KMS-11 (cell line): ENCODE results near the gene GALNT17.

Source experiments
- H2AFZ ChIP-seq: fragments of 200-600 bp; sonication (generic); 2 replicates; pipeline ENCODE4 v1.6.1; 2016; ENCODE audit warnings: antibody characterized with exemption, mixed run types, low read depth
- H3K27ac ChIP-seq: fragments of 200-600 bp; sonication (generic); 2 replicates; pipeline ENCODE4 v1.6.1; 2016; ENCODE audit warnings: mild to moderate bottlenecking, mixed run types
- H3K27me3 ChIP-seq: fragments of 200-600 bp; sonication (generic); 2 replicates; pipeline ENCODE4 v1.6.1; 2017; ENCODE audit warnings: mild to moderate bottlenecking, low read depth, mixed run types, moderate library complexity; ENCODE audit not compliant: insufficient read depth
- H3K36me3 ChIP-seq: fragments of 200-600 bp; sonication (generic); 2 replicates; pipeline ENCODE4 v1.6.1; 2017; ENCODE audit warnings: mild to moderate bottlenecking, mixed run types; ENCODE audit not compliant: insufficient read depth
- H3K4me1 ChIP-seq: fragments of 200-600 bp; sonication (generic); 2 replicates; pipeline ENCODE4 v1.6.1; 2016; ENCODE audit warnings: mild to moderate bottlenecking, low read depth, mixed run types; ENCODE audit not compliant: poor library complexity, severe bottlenecking
- H3K4me2 ChIP-seq: fragments of 200-600 bp; sonication (generic); 2 replicates; pipeline ENCODE4 v1.7.0; 2016; ENCODE audit warnings: mild to moderate bottlenecking, mixed run types
- H3K4me3 ChIP-seq: fragments of 200-600 bp; sonication (generic); IDR thresholded peaks from 2 replicates; pipeline ENCODE4 v1.6.1; 2017; ENCODE audit warnings: low read depth, low read length, mixed read lengths; ENCODE audit not compliant: insufficient read depth
- H3K79me2 ChIP-seq: fragments of 200-600 bp; sonication (generic); 2 replicates; pipeline ENCODE4 v1.6.1; 2016; ENCODE audit warnings: low read depth, mixed run types; ENCODE audit not compliant: insufficient read depth
- H3K9ac ChIP-seq: fragments of 200-600 bp; sonication (generic); 2 replicates; pipeline ENCODE4 v1.6.1; 2016; ENCODE audit warnings: mild to moderate bottlenecking, mixed run types
- H4K20me1 ChIP-seq: fragments of 200-600 bp; sonication (generic); 2 replicates; pipeline ENCODE4 v1.6.1; 2016; ENCODE audit warnings: mild to moderate bottlenecking, mixed run types; ENCODE audit not compliant: insufficient read depth
- CTCF ChIP-seq: fragments of 200-600 bp; sonication (generic); conservative IDR thresholded peaks from 2 replicates; pipeline ENCODE4 v1.6.1; 2017; ENCODE audit warnings: low read depth, mild to moderate bottlenecking, antibody characterized with exemption, low read length, moderate library complexity, mixed read lengths

Gene GALNT17

DNA sequence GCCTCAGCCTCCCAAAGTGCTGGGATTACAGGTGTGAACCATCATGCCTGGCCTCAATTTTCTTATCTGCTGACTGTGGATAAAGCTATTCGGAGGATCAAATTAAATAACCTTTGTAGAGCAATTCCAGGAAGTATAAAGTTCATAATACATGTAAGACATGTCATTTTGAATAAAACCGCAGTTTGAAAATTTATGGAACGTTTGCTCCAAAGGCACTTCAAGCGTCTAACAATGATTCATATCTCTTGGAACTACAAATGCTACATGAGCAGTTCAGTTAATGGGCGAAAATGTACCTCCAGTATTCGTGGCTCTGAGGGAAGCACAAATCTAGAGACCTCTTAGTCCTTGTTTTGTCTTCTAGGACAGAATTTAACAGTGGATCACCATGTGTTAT, 190.3 kb downstream of the GALNT17 start:
- H3K79me2 ChIP-seq = no peaks in the 10 kb centered on the region
- H2AFZ ChIP-seq = no peak overlapping the region
- no peak overlapping the region for H3K4me2 ChIP-seq
- H4K20me1 ChIP-seq = no peaks in the 10 kb centered on the region
- H3K27ac ChIP-seq = no peak overlapping the region
- H3K4me3 ChIP-seq = no peak overlapping the region
- TF ChIP-seq CTCF = no peak
- H3K27me3 ChIP-seq = no peaks in the 10 kb centered on the region
- no peaks in the 10 kb centered on the region for H3K4me1 ChIP-seq
- no peaks in the 10 kb centered on the region for H3K36me3 ChIP-seq
- no peak overlapping the region for H3K9ac ChIP-seq

DNA sequence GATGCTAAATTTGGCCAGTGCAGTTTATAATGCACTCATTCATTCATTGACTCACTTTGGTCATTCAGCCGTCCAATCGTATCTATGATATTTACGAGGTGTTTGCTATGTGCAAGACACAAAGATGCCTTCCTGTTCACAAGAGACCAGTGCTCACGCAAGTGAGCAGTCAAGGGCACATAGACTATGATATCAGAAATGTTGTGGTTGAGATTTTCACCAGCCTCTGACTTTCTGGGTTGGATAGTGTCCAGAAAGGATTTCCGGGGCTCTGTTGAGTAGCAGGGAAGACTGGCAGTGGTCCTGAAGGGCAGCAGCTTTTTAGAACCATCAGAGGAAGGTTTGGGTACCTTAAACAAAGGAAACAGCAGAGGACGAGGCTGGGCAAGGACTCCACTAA, 191.8 kb downstream of the GALNT17 start:
- Histone ChIP-seq H4K20me1 (no peaks in the 10 kb centered on the region), H3K27ac (no peak overlapping the region), H3K36me3 (no peaks in the 10 kb centered on the region), H2AFZ (no peak overlapping the region), H3K79me2 (no peaks in the 10 kb centered on the region), H3K4me3 (no peak overlapping the region), H3K4me1 (no peaks in the 10 kb centered on the region), H3K4me2 (no peak overlapping the region), H3K9ac (no peak overlapping the region), H3K27me3 (no peaks in the 10 kb centered on the region)
- no peak for TF ChIP-seq CTCF

DNA sequence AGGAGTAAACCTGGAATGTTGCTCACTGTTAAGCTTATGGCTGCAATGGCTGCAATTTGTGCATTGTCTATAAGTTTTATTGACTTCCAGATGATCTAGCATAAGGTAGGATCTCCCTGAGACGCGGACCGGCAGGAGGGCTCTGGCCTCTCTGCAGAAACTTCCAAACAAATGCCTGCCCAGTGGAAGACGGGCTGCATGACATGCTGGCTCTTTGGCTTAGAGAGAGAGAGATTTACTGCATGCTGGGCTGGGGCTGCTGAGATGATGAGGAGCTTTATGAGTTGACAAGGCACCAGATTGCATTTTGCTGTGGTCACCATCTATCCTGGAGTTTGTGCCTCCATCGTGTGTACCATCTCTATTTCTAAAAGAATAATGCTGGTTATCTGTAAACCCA, 193.2 kb downstream of the GALNT17 start:
- H3K4me3 ChIP-seq = no peak overlapping the region
- H3K79me2 ChIP-seq = no peaks in the 10 kb centered on the region
- H3K4me1 ChIP-seq = no peaks in the 10 kb centered on the region
- H4K20me1 ChIP-seq = no peaks in the 10 kb centered on the region
- no peak overlapping the region for H3K4me2 ChIP-seq
- no peaks in the 10 kb centered on the region for H3K27me3 ChIP-seq
- no peak overlapping the region for H3K9ac ChIP-seq
- H2AFZ ChIP-seq = no peak overlapping the region
- TF ChIP-seq CTCF = no peak
- no peak overlapping the region for H3K27ac ChIP-seq
- no peaks in the 10 kb centered on the region for H3K36me3 ChIP-seq

GRCh38 chr7:71326595-71326994, 194.7 kb downstream of the GALNT17 start:
- Histone ChIP-seq H3K4me3 (no peak overlapping the region), H2AFZ (no peak overlapping the region), H4K20me1 (no peaks in the 10 kb centered on the region), H3K36me3 (no peaks in the 10 kb centered on the region), H3K79me2 (no peaks in the 10 kb centered on the region), H3K4me2 (no peak overlapping the region), H3K4me1 (no peaks in the 10 kb centered on the region), H3K27me3 (no peaks in the 10 kb centered on the region), H3K27ac (no peak overlapping the region), H3K9ac (no peak overlapping the region)
- no peak for TF ChIP-seq CTCF

DNA sequence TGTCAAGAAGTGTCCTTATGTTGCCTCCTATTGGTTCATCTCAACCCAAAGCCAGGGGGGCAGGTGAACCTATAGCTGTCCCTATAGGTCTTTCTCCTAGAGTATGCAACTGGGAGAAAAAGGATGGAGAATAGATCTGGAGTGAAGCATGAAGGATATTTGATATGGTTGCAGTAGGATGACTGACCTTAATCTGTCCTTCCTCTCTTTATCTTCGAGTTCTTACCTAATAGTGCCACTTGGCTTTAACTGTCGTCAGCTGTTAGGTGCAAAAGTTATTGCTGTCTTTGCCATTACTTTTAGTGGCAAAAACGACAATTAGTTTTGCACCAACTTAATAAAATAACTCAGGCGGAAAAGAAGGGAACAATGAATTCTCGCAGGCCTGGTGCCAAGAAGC, 196.0 kb downstream of the GALNT17 start:
- H3K9ac ChIP-seq = no peak overlapping the region

More for the DNA sequence above, 196.0 kb downstream of the GALNT17 start:
- Histone ChIP-seq H2AFZ (no peak overlapping the region), H3K79me2 (no peaks in the 10 kb centered on the region), H3K4me3 (no peak overlapping the region), H4K20me1 (no peaks in the 10 kb centered on the region), H3K4me2 (no peak overlapping the region), H3K27me3 (no peaks in the 10 kb centered on the region), H3K4me1 (no peaks in the 10 kb centered on the region), H3K27ac (no peak overlapping the region), H3K36me3 (no peaks in the 10 kb centered on the region)
- TF ChIP-seq CTCF = no peak
